ENCODE results near the gene CTIF. TPM values are rescaled to one million over a fixed set of nuclear protein-coding genes. Genes with fewer than 3 reads are reported as not detected.

Gene CTIF
- total RNA-seq, 1 experiment from 2014 or later, result 95.8 TPM

DNA sequence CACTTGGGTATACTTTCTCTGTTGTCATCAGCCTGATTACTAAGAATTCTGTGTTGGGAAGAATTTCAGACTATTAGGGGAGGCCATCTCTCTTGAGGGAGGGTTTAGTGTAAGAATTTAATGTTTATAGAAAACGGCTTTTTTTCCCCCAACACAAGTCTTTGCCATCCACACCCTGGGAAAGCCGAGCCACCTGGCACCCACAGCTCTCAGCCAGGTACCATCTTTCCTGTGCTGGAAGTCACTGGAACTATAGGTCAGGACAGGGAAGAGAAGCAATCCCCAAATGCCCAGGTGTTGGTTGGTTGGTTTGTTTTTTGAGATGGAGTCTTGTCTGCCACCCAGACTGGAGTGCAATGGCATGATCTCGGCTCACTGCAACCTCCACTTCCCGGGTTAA, 256.9 kb downstream of the CTIF start:
- H3K36me3 Mint-ChIP-seq (ENCODE audit: insufficient read depth, unreplicated experiment), result peaks cover 6% of the 10 kb centered on the region

DNA sequence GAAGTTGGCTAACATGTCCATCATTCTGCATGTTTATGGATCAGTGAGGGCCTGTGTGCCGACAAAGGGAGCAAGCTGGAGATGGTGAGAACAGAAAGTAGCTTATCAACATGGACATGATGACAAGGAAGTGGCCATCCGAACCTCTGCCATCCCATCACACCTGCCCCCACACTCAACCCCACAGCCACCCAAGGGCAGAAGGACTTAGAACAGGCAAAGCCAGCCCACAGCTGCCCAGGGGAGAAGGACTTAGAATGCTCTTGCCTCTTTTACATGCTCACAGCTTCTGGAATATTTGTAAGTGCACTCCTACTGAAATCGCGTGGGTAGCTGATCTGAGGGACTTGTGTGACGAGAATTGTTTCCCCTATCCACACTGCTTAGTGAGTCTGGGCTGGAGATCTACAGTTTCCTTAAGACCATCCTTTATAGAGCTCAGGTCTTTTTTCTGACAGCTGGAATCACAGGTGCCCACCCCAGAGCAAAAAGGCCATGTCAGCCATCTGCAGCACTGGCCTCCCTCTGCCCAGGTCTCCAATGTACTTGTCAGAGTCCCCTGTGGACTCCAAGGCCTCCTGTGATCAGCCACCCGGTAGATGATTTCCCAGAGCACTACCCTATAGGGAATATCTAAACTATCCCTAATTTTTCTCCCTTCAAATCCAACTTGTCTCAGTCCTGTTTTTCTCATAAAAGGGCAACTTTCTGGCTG, 257.8 kb downstream of the CTIF start:
- POLR2A ChIA-PET, result interaction anchor here (1.3 kb wide), 1 partner anchor 77 kb away, joined by 4 read pairs; no protein-coding TSS in a partner anchor
- no TSS peak for BruUV-seq (replicated peaks)

More for the DNA sequence above, 256.9 kb downstream of the CTIF start:
- Mint-ChIP-seq H3K27me3 (ENCODE audit: insufficient read depth, unreplicated experiment) (no peaks in the 10 kb centered on the region), H3K9me3 (ENCODE audit: unreplicated experiment) (no peaks in the 10 kb centered on the region), H3K4me3 (ENCODE audit: unreplicated experiment) (no peak overlapping the region), H3K4me1 (ENCODE audit: insufficient read depth, unreplicated experiment) (no peaks in the 10 kb centered on the region), H3K27ac (ENCODE audit: low read depth, unreplicated experiment) (no peak overlapping the region)
- CTCF ChIA-PET, result interaction anchor here (0.6 kb wide), 1 partner anchor 128 kb away, joined by 4 read pairs; no protein-coding TSS in a partner anchor
- no TSS peak for BruUV-seq (replicated peaks)
- POLR2A ChIA-PET, result no interaction called here
- intact Hi-C loops (cut with micrococcal nuclease), result no loop called here
- TF ChIP-seq CTCF (IDR thresholded peaks at IDR 0.05; ENCODE audit: unreplicated experiment), result no peak
- DNase-seq (ENCODE audit: unreplicated experiment), result no peak

DNA sequence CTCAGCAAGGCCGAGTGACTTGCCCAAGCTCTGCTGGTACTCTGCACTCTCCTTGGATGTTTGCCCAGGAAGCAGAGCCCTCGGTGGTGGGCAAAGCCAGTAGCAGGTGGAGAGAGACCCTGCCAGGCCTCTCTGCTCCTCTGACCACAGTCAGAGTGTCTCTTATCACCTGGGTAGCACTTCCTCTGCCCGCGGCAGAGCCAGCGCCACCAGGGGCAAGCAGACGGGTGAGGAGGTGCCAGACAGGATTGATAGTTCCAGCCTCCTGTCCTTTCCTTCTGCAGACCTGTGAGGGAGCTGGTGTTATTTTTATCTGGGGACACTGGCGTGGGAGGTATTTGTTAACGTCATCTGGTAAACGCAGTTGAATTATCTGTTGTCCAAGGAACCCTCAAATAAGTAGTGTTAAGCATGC, 259.0 kb downstream of the CTIF start:
- Mint-ChIP-seq H3K27me3 (ENCODE audit: insufficient read depth, unreplicated experiment) (no peaks in the 10 kb centered on the region), H3K36me3 (ENCODE audit: insufficient read depth, unreplicated experiment) (peaks cover 14% of the 10 kb centered on the region), H3K4me1 (ENCODE audit: insufficient read depth, unreplicated experiment) (no peaks in the 10 kb centered on the region), H3K27ac (ENCODE audit: low read depth, unreplicated experiment) (no peak overlapping the region), H3K9me3 (ENCODE audit: unreplicated experiment) (no peaks in the 10 kb centered on the region), H3K4me3 (ENCODE audit: unreplicated experiment) (no peak overlapping the region)
- POLR2A ChIA-PET, result no interaction called here
- intact Hi-C loops (cut with micrococcal nuclease), result no loop called here
- CTCF ChIA-PET, result no interaction called here
- TF ChIP-seq CTCF (IDR thresholded peaks at IDR 0.05; ENCODE audit: unreplicated experiment), result no peak
- no TSS peak for BruUV-seq (replicated peaks)
- DNase-seq (ENCODE audit: unreplicated experiment), result no peak

More for the DNA sequence above, 257.8 kb downstream of the CTIF start:
- CTCF ChIA-PET, result interaction anchor here (0.6 to 0.9 kb wide), 2 partner anchors 20 to 411 kb away, joined by 3 to 4 read pairs; no protein-coding TSS in a partner anchor
- H3K36me3 Mint-ChIP-seq (ENCODE audit: insufficient read depth, unreplicated experiment), result peaks cover 6% of the 10 kb centered on the region
- DNase-seq (ENCODE audit: unreplicated experiment), result no peak
- no peaks in the 10 kb centered on the region for H3K4me1 Mint-ChIP-seq (ENCODE audit: insufficient read depth, unreplicated experiment)
- no peak for TF ChIP-seq CTCF (IDR thresholded peaks at IDR 0.05; ENCODE audit: unreplicated experiment)
- no peaks in the 10 kb centered on the region for H3K9me3 Mint-ChIP-seq (ENCODE audit: unreplicated experiment)
- no peaks in the 10 kb centered on the region for H3K27me3 Mint-ChIP-seq (ENCODE audit: insufficient read depth, unreplicated experiment)
- intact Hi-C loops (cut with micrococcal nuclease), result no loop called here
- no peak overlapping the region for H3K27ac Mint-ChIP-seq (ENCODE audit: low read depth, unreplicated experiment)
- no peak overlapping the region for H3K4me3 Mint-ChIP-seq (ENCODE audit: unreplicated experiment)

DNA sequence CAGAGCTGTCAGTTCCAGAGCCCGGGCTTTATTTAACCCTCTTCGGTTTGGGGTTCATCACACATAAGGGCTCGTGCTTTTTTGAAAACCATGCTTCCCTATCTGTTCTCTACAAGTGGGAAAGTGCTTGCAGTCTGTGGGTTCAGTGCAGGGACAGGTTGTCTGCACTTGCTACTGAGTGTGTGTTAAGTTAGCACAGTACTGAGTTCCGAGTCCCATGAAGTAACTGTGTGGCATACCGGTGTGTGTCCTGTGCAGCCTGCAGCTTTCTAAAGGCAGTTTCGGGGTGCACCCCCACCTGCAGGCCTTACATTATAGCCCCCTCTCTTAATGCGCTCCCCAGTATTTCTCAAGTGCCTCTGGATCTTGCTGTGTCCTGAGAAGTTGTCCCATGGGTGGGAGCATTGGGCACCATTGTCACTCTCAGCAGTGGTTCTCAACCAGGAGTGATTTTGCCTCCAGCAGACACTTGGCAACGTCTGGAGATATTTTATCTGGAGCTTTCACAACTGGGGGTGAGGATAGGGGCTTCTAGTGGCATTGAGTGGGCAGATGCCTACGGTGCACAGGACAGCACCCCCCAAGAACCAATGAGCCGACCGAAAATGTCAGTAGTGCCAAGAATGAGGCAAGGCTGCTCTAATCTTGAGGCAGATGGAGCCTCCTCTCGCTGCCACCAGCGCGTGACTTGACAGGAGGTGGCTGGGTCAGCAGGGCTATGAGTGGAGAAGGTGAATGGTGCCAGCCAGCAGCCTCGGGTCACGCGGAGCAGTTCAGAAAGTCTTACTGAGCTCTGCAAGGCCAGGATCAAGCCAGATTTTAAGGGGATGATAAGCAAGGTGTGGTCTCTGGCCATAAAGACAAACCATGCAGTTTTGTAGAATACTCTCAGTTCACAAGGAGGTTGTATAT, 259.8 kb downstream of the CTIF start:
- no TSS peak for BruUV-seq (replicated peaks)
- CTCF ChIA-PET, result interaction anchor here (0.9 to 1.2 kb wide), 2 partner anchors 123 to 135 kb away, joined by 3 read pairs; no protein-coding TSS in a partner anchor
- H3K9me3 Mint-ChIP-seq (ENCODE audit: unreplicated experiment), result no peaks in the 10 kb centered on the region

More for the DNA sequence above, 259.8 kb downstream of the CTIF start:
- intact Hi-C loops (cut with micrococcal nuclease), result no loop called here
- no peak overlapping the region for H3K4me3 Mint-ChIP-seq (ENCODE audit: unreplicated experiment)
- no peak overlapping the region for H3K27ac Mint-ChIP-seq (ENCODE audit: low read depth, unreplicated experiment)
- POLR2A ChIA-PET, result no interaction called here
- H3K27me3 Mint-ChIP-seq (ENCODE audit: insufficient read depth, unreplicated experiment), result no peaks in the 10 kb centered on the region
- no peak for DNase-seq (ENCODE audit: unreplicated experiment)
- TF ChIP-seq CTCF (IDR thresholded peaks at IDR 0.05; ENCODE audit: unreplicated experiment), result no peak
- H3K36me3 Mint-ChIP-seq (ENCODE audit: insufficient read depth, unreplicated experiment), result peaks cover 14% of the 10 kb centered on the region
- no peaks in the 10 kb centered on the region for H3K4me1 Mint-ChIP-seq (ENCODE audit: insufficient read depth, unreplicated experiment)

Measured in MCF 10A (cell line).